ENCODE data around the gene CKAP4.

Gene CKAP4

GRCh38 chr12:106195621-106196027 is 52.2 kb downstream of the CKAP4 start:
- DNase-seq = no peak

GRCh38 chr12:106194351-106194750 is 53.5 kb downstream of the CKAP4 start:
- DNase-seq = no peak

- no peak for DNase-seq
Measured at GRCh38 chr12:106193394-106194215, 54.2 kb downstream of the CKAP4 start.

GRCh38 chr12:106192659-106193393 is 55.0 kb downstream of the CKAP4 start:
- no peak for DNase-seq

- DNase-seq = no peak
Measured at GRCh38 chr12:106190581-106190980, 57.2 kb downstream of the CKAP4 start.

GRCh38 chr12:106189341-106189740 is 58.5 kb downstream of the CKAP4 start:
- DNase-seq = no peak

GRCh38 chr12:106188256-106188655 is 59.6 kb downstream of the CKAP4 start:
- no peak for DNase-seq
